Activated naive CD4-positive, alpha-beta T cell treated with Interleukin-2 at 50 U/mL for 16 hours (primary cell): ENCODE data around the gene NOA1.
"Not testable (repeated sequence)": the region's sequence is repeated elsewhere in the genome, so short reads cannot be mapped to it uniquely, and the experiment has no call there.

Source experiments
- DNase-seq: peaks from one replicate; pipeline ENCODE4 v3.0.0-alpha.2; 2020

The NOA1 gene

DNA sequence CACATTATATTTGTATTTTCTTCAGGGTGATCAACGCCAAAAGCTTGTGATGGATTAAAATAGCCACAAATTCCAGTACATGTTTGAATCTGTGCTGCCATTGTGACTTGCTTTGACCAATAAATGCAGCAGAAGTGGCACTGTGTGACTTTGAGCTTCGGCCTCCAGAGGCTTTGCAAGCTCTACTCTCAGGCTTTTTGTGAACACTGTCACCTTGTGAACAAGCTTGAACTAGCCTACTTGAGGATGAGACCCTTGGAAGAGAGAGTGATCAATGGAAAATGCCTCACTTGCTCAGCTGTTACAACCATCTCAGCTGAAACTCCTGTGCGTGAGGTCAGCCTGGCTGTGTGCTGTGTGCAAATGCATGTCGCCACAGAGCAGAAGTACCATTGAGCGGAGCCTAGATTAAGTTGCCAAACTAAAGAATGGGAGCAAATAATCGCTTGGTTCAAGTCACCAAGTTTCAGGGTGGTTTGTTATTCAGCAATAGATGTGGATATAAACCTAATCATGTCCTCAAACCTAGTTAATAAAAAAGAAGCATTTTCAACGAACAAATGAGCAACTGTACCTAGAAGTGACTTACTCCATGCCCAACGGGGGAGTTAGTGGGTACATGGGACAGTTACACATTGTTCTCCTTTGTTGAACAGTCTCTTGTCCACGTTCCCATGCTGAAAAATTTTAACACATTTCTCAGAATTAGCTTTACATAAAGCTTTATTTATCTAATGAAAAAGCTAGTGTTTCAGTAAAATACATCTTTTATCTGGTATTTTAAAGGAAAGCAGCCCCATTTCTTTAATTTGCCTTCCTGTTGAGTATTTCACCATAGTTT lies 23.5 kb downstream of the NOA1 start:
- DNase-seq, result no peak

DNA sequence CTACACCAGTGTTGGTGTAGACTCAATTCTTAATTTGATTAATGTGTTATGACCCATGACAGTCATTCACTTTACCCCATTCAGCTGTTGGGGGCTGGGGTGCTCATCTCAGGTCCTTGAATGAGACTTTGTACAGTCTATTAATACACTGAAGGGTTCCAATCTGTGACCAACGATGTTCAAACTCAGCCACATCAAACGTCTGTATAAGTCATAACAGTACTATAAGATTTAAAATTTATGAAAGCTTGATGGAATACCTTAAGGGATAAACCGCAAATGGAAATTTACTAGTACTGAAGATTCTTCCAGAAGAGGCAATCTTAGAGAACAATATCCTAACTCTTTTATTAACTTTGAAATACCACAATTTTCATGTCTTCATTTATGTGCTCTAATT lies 36.0 kb downstream of the NOA1 start:
- DNase-seq, result no peak

DNA sequence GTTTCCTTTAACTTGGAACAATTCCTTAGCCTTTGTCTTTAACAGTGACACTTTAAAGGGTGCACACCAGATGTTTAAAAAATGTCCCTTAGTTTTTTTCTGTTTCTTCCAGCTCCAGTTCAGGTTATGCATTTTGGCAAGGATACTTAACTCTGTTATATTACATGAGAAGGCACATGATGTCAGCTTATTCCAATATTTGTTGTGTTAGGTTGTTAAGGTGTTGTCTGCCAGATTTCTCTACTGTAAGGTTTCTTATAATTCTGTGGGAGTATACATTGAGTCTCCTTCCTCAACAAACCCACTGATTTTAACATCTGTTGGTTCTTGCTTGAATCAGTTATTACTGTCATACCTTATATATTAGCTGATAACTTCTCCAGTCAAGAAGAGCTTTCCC lies 36.4 kb downstream of the NOA1 start:
- no peak for DNase-seq

DNA sequence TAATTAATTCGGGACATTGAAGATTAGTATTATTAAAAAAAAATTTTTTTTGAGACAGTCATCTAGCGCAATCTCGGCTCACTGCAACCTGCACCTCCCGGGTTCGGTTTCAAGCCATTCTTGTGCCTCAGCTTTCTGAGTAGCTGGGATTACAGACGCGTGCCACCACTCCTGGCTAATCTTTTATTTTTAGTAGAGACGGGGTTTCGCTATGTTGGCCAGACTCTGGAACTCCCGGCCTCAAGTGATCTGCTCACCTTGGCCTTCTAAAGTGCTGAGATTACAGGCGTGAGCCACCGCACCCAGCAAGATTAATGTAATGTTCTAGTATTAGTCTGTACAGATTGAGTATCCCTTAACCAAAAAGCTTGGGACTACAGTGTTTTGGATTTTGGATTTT lies 37.0 kb downstream of the NOA1 start:
- DNase-seq, result no peak

DNA sequence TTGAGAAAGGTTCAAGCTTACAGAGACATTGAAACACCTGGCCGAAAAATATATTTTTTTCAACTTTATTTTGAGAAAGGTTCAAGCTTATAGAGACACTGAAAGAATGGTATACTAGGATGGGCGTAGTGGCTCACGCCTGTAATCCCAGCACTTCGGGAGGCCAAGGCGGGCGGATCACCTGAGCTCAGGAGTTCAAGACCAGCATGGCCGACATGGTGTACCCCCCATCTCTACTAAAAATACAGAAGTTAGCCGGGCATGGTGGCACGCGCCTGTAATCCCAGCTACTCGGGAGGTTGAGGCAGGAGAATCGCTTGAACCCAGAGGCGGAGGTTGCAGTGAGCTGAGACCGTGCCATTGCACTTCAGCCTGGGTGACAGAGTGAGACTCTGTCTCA lies 37.6 kb downstream of the NOA1 start:
- not testable (repeated sequence) for DNase-seq

DNA sequence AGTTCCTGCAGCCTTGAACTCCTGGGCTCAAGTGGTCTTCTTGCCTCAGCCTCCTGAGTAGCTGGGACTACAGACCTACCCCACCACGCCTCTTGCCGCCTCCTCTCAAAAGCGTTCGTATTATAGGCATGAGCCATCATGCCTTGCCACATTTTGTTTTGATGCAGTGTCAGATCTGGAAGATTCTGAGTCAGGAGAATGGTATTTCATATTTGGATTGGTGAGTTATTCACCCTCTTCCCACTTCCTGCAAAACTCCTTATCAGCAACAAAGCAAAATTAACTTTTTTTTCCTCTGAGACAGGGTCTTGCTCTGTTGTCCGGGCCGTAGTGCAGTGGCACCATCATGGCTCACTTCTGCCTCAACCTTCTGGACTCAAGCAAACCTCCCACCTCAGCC lies 40.1 kb downstream of the NOA1 start:
- no peak for DNase-seq

DNA sequence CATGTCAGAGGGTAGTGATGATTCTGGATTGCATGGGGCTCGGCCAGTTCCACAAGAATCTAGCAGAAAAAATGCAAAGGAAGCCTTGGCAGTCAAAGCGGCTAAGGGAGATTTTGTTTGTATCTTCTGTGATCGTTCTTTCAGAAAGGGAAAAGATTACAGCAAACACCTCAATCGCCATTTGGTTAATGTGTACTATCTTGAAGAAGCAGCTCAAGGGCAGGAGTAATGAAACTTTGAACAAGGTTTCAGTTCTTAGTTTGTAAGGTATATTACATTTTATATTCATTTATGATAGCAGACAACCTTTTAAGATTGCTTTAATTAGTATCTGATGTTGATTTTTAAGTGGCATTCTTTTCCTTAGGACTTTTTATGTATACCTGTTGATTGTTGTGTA lies 45.5 kb downstream of the NOA1 start:
- no peak for DNase-seq

DNA sequence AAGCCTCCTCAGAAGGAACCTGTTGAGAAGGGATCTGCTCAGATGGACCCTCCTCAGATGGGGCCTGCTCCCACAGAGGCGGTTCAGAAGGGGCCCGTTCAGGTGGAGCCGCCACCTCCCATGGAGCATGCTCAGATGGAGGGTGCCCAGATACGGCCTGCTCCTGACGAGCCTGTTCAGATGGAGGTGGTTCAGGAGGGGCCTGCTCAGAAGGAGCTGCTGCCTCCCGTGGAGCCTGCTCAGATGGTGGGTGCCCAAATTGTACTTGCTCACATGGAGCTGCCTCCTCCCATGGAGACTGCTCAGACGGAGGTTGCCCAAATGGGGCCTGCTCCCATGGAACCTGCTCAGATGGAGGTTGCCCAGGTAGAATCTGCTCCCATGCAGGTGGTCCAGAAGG lies 46.8 kb downstream of the NOA1 start:
- no peak for DNase-seq

DNA sequence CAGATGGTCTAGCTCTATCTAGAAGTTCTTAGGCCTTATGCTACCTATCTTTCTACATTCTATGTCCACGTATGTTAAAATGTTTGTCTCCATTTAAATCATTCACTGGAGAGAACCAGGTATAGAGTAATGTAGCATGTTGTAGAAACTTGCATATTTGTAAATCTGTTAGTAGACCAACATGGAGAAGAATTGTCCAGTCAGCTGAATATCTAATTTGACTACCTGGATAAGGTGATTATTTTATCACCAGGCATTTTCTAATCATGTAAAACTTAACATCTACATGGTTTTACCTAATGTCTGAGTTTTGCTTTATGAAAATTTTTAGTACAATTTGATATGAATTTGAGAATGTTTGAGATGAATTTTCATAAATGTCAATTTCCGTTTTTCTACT lies 50.2 kb downstream of the NOA1 start:
- DNase-seq, result no peak

DNA sequence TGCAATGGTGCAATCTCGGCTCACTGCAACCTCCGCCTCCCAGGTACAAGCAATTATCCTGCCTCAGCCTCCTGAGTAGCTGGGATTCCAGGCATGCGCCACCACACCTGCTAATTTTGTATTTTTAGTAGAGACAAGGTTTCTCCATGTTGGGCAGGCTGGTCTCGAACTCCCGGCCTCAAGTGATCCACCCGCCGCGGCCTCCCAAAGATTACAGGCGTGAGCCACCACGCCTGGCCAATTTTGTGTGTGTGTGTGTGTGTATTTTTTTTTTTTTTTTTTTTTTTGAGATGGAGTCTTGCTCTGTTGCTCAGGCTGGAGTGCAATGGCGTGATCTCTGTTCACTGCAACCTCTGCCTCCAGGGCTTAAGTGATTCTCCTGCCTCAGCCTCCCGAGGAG lies 62.4 kb downstream of the NOA1 start:
- not testable (repeated sequence) for DNase-seq

DNA sequence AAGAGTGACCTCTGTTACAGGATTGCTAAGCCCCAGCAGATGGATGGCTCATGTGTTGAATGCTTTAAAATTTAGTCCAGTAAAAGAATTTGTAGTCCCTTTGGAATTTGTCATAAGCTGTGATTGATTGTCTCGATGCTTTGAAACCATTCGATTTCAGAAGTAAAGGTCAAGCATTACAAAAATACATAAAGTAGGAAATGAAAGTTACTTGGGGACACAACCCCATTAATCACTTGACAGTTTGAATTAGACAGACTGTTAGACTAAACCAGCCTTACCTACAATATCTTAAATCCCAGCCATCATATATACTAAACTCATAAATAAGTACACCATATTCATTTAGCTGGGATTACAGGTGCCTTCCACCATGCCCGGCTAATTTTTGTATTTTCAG lies 63.1 kb downstream of the NOA1 start:
- no peak for DNase-seq
